Omental fat pad (tissue), 4 donors: ENCODE data around the gene KAT5. TPM values are rescaled to one million over a fixed set of nuclear protein-coding genes. Genes with fewer than 3 reads are reported as not detected.
"Not testable (repeated sequence)": the region's sequence is repeated elsewhere in the genome, so short reads cannot be mapped to it uniquely, and the experiment has no call there.

Experiments
- ATAC-seq: fragments of 150-250 bp; one replicate; pipeline ENCODE4 v1.9.1; 2016; ENCODE audit warnings: mild to moderate bottlenecking, moderate library complexity; ENCODE audit not compliant: low FRiP score
- DNase-seq: peaks from one replicate; pipeline ENCODE4 v3.0.0-alpha.2; 2019; ENCODE audit warnings: low spot score
- total RNA-seq, 4 donors: library from RNA; depleted of rRNA; stranded (reverse); fragments of >200 nt; gene quantifications; one replicate each; pipeline ENCODE4 v1.1.0, GENCODE V29; 2016
- TF ChIP-seq, protein P1 (sequence below), 3 donors: fragments of 450-650 bp; IDR thresholded peaks; one replicate each; pipeline ENCODE4 v1.5.1; 2016 to 2017; ENCODE audit warnings: antibody characterized with exemption in 3 of 3, mild to moderate bottlenecking in 3 of 3, moderate library complexity in 2 of 3

KAT5 gene
- total RNA-seq, 4 donors from 2014 or later = 39.8 to 48.2 (median 44.7) TPM

DNA sequence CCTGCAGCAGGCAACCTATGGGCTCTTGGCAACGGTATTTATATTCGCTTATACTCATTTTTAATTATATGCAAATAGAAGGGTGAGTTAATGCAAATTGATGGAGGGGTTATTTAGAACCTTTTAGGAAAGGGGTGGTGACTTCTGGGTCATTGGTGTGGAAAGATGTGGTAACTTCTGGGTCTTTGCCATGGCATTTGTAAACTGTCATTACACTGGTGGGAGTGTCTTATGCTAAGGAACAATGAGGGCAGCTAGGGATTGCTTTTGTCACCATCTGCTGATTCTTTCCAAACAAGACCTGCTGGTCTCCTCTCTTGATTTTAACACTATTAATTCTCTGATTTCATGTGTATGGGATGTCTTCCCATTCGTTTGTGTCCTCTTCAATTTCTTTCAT lies 11.7 kb upstream of the KAT5 start:
- TF ChIP-seq, protein P1, sequence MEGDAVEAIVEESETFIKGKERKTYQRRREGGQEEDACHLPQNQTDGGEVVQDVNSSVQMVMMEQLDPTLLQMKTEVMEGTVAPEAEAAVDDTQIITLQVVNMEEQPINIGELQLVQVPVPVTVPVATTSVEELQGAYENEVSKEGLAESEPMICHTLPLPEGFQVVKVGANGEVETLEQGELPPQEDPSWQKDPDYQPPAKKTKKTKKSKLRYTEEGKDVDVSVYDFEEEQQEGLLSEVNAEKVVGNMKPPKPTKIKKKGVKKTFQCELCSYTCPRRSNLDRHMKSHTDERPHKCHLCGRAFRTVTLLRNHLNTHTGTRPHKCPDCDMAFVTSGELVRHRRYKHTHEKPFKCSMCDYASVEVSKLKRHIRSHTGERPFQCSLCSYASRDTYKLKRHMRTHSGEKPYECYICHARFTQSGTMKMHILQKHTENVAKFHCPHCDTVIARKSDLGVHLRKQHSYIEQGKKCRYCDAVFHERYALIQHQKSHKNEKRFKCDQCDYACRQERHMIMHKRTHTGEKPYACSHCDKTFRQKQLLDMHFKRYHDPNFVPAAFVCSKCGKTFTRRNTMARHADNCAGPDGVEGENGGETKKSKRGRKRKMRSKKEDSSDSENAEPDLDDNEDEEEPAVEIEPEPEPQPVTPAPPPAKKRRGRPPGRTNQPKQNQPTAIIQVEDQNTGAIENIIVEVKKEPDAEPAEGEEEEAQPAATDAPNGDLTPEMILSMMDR (IDR thresholded peaks at IDR 0.05) = no peak
- DNase-seq (no peak), ATAC-seq (no peak)

DNA sequence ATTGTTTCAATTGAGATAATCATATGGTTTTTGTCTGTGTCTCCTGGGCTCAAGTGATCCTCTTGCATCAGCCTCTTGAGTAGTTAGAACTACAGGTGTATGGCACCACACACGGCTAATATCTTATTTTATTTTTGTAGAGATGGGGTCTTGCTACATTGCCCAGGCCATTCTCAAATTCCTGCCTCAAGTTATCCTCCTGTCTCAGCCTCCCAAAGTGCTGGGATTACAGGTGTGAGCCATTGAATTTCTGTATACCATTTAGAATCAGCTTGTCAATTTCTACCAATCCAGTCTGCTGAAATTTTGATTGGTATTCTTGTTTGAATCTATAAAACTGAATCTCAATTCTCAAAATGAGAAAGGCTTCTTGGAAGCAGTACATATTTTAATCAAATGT lies 10.4 kb upstream of the KAT5 start:
- ATAC-seq = no peak
- TF ChIP-seq, protein P1 (IDR thresholded peaks at IDR 0.05) = no peak
- DNase-seq = no peak

DNA sequence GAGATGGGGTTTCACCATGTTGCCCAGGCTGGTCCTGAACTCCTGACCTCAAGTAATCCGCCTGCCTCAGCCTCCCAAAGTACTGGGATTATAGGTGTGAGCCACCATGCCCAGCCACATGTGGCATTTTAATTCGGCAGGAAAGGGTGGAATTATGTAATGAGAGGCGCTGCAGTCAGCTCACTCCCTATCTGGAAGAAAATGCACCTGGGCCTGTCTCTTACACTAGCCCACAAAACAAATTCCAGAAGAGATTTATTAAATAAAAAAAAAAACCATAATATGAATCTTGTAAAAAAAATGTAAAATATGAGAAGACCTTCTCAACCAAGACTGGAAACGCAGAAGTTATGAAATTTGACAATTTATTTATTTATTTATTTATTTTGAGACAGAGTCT lies 8.2 kb upstream of the KAT5 start:
- TF ChIP-seq, protein P1 (IDR thresholded peaks at IDR 0.05) = no peak

DNA sequence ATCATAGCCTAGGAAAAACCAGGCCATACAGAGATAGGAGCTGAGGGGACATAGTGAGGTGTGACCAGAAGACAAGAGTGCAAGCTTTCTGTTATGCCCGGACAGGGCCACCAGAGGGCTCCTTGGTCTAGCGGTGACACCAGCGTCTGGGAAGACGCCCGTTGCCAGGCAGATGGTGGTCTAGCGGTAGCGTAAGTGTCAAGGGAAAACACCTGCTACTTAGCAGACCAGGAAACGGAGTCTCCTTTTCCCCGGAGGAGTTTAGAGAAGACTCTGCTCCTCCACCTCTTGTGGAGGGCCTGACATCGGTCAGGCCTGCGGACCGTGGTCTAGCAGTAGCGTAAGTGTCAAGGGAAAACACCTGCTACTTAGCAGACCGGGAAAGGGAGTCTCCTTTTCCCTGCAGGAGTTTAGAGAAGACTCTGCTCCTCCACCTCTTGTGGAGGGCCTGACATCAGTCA lies 5.7 kb upstream of the KAT5 start:
- not testable (repeated sequence) for ATAC-seq, DNase-seq
- TF ChIP-seq, protein P1 (IDR thresholded peaks at IDR 0.05) = peak in 1 of 3 donors; percentile 39

More for the DNA sequence above, 8.2 kb upstream of the KAT5 start:
- DNase-seq (no peak), ATAC-seq (no peak)

DNA sequence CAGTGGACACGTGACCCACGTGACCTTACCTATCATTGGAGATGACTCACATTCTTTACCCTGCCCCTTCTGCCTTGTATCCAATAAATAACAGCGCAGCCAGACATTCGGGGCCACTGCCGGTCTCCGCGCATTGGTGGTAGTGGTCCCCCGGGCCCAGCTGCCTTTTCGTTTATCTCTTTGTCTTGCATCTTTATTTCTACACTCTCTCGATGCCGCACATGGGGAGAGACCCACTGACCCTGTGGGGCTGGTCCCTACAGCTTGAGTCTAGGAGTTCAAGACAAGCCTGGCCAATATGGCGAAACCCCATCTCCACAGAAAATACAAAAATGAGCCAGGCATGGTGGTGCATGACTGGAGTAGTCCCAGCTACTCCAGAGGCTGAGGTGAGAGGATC lies 5.0 kb upstream of the KAT5 start:
- not testable (repeated sequence) for ATAC-seq, DNase-seq

DNA sequence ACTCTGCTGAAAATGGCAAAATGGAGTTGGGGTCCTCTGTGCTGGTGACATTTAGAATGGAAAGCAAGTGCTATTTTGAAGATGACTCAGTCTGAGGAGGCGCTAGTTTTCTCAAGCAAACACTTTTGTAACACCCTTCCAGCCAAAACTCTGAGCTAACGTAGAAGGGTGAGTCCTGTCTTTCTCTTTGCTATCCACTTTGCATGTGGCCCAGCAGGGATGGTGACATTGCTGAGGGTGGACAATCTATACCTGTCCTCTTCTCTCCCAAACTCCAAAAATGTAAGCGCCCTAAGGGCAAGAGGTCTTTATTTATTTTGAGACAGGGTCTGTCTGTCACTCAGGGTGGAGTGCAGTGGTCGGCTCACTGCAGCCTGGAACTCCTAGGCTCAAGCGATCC lies 3.6 kb upstream of the KAT5 start:
- ATAC-seq (no peak), DNase-seq (no peak)
- TF ChIP-seq, protein P1 (IDR thresholded peaks at IDR 0.05) = no peak

DNA sequence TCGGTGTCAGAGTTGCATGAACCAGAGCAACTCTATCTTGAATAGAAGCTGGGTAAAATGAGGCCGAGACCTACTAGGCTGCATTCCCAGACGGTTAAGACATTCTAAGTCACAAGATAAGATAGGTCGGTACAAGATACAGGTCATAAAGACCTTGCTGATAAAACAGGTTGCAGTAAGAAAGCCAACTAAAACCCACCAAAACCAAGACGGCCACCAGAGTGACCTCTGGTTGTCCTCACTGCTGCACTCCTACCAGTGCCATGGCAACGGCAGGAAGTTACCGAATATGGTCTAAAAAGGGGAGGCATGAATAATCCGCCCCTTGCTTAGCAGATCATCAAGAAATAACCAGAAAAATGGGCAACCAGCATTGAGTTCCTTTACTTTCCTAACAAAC lies 2.4 kb upstream of the KAT5 start:
- no peak for ATAC-seq
- TF ChIP-seq, protein P1 (IDR thresholded peaks at IDR 0.05) = no peak
- DNase-seq = no peak

DNA sequence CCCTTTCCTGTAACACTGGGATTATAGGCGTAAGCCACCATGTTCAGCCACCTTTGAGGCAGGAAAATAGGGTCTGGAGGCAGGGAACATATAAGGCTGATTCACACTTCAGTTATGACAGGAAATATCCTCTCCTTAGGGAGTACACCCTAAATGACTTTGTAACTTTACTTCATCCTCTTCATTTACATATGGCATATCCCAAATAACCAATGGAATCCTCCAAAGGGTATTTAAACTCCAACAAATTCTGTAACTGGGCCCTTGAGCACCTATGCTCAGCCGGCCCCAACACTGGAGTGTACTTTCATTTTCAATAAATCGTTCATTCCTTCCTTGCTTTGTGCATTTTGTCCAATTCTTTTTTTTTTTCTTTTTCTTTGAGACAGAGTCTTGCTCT lies 1.6 kb upstream of the KAT5 start:
- TF ChIP-seq, protein P1 (IDR thresholded peaks at IDR 0.05) = no peak
- DNase-seq (no peak), ATAC-seq (no peak)
